SKM-1 treated with dmso at 0.1 percent for 144 hours (cell line): ENCODE measurements around the gene TMEM179.

Experiments used
- DNase-seq: peaks from one replicate; lab custom pipeline; 2025; ENCODE audit not compliant: unreplicated experiment; lab: John Stamatoyannopoulos, UW

The TMEM179 gene

DNA sequence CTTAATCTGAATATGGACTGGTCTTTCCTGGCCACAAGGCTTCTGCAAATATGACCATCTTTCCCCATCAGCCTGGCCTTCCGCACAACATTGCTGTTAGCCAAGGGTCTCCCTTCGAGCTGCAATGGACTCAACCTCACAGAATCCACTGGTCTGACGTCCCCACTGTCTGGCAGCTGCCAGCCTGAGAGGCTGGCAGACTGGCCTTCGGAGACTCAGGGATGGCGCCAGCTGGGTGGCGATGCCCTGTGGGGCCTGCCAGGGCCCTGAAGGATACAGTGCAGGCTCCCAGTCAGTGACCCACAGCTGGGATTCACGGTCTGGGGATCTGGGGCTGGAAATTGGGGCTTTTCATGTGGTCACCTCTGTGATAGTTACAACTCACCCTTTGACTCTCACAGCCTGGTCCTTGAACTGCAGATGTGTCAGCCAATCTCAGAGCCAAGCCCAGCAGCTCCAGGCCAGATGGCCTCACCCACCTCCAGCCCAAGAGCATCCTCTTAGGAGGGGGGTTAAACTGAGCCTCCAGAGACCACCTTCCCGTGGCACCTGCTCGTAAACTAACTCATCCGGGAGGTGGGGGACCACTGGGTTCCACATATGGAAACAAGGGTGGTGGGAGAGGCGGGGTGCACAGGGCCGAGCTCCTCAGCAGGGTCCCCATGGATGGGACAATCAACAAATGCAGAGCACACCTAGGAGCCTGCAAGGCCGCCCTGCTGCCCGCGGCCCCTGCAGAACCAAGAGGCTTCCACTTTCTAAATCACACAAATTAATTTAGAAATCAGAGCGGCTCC lies 46.1 kb downstream of the TMEM179 start:
- no peak for DNase-seq

GRCh38 chr14:104557766-104558165 lies 46.8 kb downstream of the TMEM179 start:
- no peak for DNase-seq

- no peak for DNase-seq
Measured at GRCh38 chr14:104557086-104557485, 47.5 kb downstream of the TMEM179 start.

DNA sequence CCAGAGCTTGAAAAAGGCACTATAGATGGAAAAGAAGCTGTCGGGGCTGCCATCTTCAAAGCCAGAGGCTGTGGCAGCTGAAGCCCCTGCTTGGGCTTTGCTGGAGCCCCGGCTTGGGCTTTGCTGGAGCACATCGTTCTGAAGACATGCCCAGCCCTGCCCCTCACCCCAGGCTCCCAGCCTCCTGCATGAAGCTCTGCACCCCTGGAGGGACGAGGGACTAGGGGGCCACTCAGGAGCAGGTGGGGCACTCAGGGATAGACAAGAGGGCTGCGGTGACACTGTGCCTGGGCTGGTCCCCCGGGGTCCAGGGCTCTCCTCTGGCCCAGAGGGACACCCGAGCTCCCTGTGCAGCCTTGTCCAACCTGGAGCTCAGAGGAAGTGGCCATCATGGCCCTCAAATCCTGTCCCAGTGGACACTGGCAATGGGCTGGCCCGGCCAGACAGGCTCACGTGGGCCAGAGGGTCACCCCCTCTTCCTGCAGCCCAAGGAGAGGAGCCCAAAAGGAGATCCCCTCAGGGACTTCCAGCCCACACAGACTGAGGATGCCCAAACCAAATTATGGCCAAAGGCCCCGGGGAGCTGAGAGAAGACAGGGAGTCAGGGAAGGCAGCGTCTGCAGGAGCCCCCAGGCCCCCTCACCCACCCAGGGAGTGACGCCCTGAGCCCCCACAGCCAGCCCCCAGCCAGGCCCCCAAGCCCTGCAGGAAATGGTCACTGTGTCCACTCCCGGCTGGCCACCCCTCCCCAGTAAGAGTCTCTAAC lies 48.1 kb downstream of the TMEM179 start:
- no peak for DNase-seq

- DNase-seq = no peak
Measured at GRCh38 chr14:104555430-104556255, 48.9 kb downstream of the TMEM179 start.

- DNase-seq = no peak
Measured at GRCh38 chr14:104554608-104555429, 49.8 kb downstream of the TMEM179 start.

- no peak for DNase-seq
Measured at GRCh38 chr14:104554088-104554607, 50.4 kb downstream of the TMEM179 start.

DNA sequence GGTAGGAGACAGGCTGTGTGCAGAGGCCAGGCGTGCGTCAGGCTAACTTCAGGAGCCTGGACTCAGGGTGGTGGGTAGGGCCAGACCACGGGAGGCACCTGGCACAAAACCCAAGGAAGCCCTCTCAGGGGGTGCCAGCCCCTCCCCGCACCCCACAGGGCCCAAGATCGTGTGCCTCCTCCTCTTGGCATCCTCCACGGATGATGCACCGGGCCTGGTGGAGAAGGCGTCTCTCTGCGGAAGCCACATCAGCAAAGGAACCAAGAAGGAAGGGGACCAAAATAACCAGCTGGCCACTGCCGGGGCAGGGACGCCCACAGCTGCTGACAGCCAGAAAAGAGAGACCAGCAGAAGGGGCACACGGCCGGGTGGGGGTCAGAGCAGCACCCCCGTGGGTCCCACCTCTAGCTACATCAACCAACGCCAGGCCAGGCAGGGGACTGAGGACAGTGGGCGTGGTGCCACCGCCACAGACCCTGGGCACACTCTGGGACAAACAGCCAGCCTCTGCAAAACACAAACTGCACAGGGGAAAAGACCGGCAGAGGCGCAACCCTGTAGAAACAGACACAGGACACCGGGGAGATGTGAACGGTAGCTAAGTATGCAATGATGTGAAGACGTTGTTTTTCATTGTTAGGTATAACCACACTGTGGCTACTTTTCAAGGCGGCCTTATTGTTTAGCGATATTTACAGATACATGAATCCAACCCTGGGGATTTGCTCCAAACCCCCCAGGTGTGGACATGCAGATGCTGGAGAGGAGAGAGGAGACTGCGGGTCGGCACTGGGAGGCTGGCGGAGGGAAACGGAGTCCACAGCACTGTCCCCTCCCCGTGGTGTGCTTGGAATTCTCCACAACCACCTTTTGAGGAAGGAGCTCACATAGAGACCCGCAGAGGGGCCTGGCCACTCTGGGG lies 51.1 kb downstream of the TMEM179 start:
- DNase-seq = no peak

DNA sequence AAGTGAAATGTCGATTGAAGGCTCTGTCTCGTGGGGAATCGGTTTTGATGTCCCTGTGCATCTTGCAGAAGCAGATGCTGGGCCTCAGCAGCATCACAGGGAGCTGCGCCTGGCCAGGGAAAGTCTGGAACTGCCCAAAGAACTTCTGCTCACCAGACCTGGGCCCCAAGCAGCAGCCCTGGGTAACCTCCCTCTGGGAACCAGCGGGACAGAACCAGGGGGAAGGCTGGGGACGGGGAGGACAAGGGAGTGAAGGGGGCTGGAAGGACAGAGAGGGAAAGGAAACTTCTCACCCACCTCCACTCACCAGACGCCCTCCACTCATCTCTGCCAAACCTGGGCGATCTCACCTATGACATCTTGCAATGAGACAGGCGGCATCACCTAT lies 51.8 kb downstream of the TMEM179 start:
- DNase-seq = no peak

GRCh38 chr14:104551851-104552737 lies 52.5 kb downstream of the TMEM179 start:
- no peak for DNase-seq

DNA sequence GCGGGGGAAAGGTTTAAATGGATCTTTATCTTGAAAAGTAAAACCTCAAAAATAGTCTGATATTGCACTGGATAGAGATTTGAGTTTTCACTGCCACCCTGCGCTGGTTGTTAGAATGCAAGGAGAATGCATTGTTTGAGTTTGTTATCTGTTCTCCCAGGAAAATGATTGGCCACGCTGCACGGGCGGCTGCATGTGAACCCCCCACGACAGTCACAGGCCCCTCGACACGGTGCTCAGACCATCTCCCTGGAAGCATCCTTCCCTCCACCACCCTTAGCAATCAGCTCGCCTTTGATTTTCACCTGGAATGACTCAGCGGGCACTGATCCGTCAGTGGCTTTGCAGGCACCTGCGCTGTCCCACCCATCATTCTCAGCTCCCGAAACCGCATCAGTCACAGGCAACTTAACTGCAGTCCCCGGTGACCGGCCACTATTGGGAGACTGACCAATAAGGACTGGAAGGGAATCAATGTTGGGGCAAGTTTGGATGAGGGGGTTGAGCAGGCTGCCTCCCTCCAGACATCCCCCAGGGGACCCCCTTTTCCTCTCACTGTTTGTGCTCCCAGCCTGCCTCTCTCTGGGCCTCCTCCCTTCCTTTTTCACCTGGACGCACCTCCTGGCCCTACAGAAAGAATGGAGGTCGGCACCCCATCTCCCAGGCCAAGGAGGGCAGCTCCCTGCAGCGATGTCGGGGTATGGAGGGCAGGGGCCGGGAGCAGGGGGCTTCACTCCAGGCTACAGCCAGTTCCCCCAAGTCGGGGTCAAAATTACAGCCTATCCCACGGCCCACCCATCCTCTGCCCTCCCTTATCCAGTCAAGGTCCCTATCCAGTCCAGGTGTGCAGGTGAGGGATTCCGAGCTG lies 53.5 kb downstream of the TMEM179 start:
- DNase-seq = no peak

DNA sequence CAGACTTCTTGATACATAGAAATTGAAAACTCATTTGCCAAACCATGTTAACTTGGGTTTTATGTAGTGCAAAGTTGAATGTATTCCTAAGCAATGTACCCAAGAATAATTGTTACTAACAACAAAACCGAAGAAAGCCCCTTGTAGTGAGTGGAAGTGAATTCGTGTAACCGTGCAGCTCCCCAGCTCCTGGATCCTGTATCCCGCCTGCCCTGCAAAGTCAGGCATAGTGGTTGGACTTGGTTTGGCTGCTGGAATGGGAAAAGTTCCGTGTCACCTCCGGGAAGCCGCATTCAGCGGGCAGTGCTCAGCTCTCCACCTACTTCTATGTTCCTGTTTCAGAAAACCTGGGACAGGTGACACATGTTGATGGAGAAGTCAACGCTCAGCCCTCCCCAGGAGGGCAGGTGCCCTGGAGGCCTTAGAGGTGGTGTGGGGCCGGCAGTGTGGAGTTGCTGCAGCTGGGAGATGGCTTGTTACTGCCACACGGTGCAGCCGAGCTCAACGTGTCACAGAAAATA lies 54.2 kb downstream of the TMEM179 start:
- no peak for DNase-seq

- DNase-seq = no peak
Measured at GRCh38 chr14:104549536-104550339, 54.8 kb downstream of the TMEM179 start.

DNA sequence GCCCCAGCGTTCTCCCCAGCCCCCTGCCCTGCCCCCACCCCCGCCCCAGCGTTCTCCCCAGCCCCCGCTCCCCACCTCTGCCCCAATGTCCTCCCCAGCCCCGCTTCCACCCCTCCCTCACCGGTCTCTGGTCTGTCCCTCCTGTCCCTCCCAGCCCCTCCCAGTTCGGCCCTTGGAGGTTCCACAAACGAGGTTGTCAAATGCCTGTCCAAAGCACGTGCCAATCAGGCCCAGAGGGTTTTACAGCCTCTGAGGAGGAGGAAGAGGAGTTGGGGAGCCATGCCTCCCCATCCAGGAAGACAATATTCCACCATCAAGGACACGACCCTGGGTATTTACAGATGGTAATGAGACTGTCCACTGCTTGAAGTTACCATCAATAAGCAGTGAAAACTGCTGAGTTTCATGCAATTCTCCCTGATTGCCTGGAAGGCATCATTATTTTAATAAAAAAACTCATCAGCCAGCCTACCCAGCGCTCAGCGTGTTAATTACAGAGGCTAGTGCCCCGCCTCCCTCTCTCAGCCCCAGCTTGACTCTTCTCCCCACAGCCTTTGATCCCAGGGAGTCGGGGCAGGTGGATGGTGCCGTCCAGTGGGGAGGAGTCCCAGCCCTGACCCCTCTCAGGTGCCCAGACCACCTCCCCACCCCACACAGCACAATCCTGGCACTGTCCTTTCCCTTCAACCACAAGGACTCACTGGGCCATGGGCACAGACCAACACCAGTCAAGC lies 55.6 kb downstream of the TMEM179 start:
- no peak for DNase-seq

DNA sequence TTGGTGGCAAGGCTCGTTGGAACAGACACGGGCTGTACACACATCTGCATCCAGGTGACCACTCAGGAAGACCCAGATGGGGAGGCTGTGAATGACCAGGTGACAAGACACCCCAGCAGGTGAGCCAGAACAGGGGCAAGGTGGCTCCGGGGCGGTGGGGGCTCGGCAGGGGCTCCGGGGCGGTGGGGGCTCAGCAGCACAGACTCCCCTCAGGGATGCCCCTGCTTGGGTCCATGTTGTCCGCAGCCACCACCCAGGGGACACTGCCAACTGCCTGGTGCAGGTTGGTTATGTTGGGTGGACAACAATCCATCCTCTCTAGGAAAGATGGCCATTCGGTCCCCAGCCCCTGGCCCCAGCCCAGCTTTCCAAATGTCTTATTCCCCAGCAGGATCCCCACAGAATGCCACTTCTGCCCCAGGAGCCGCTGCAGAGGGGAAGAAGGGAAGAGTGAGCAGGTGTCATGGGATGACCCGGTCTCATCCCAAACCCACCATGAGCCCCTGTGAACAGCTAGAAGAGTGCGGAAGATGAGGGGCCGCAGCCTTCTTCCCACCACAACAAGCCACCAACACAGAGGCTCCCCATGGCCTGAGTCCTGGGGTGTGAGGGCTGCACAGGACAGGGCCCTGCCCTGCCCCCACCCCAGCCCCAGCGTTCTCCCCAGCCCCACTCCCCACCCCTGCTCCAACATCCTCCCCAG lies 56.4 kb downstream of the TMEM179 start:
- no peak for DNase-seq
